Measurements from ENCODE around the gene SFT2D3.

SFT2D3 gene

GRCh38 chr2:127658641-127659407, 42.5 kb upstream of the SFT2D3 start:
- no peak overlapping the region for H3K9ac ChIP-seq (ENCODE audit: low read depth, low read length)
- no peak overlapping the region for H3K27ac ChIP-seq (ENCODE audit: low read depth, low read length)
- H3K27me3 ChIP-seq (ENCODE audit: insufficient read depth, low read length) = peaks cover 12% of the 10 kb centered on the region
- 94% methylated on average over 20 of the region's 20 CpGs for WGBS
- H3K36me3 ChIP-seq (ENCODE audit: insufficient read depth, low read length) = no peaks in the 10 kb centered on the region
- no peak overlapping the region for H3K4me3 ChIP-seq (ENCODE audit: low read length)
- no peaks in the 10 kb centered on the region for H3K9me3 ChIP-seq (ENCODE audit: insufficient read depth, low read depth, low read length)
- peaks cover 7% of the 10 kb centered on the region; the same call in 1 of the 2 replicates for H3K4me1 ChIP-seq (ENCODE audit: insufficient read depth, low read length)

GRCh38 chr2:127659408-127660290, 41.6 kb upstream of the SFT2D3 start:
- WGBS = 89% methylated on average over 14 of the region's 14 CpGs
- Histone ChIP-seq H3K9ac (ENCODE audit: low read depth, low read length) (no peak overlapping the region), H3K36me3 (ENCODE audit: insufficient read depth, low read length) (no peaks in the 10 kb centered on the region), H3K27me3 (ENCODE audit: insufficient read depth, low read length) (peaks cover 20% of the 10 kb centered on the region), H3K4me3 (ENCODE audit: low read length) (no peak overlapping the region), H3K27ac (ENCODE audit: low read depth, low read length) (no peak overlapping the region), H3K4me1 (ENCODE audit: insufficient read depth, low read length) (peaks cover 7% of the 10 kb centered on the region; the same call in 1 of the 2 replicates), H3K9me3 (ENCODE audit: insufficient read depth, low read depth, low read length) (no peaks in the 10 kb centered on the region)

GRCh38 chr2:127660291-127660578, 41.1 kb upstream of the SFT2D3 start:
- Histone ChIP-seq H3K9ac (ENCODE audit: low read depth, low read length) (no peak overlapping the region), H3K4me1 (ENCODE audit: insufficient read depth, low read length) (peaks cover 7% of the 10 kb centered on the region; the same call in 1 of the 2 replicates), H3K27me3 (ENCODE audit: insufficient read depth, low read length) (peaks cover 26% of the 10 kb centered on the region), H3K27ac (ENCODE audit: low read depth, low read length) (no peak overlapping the region), H3K36me3 (ENCODE audit: insufficient read depth, low read length) (no peaks in the 10 kb centered on the region), H3K9me3 (ENCODE audit: insufficient read depth, low read depth, low read length) (no peaks in the 10 kb centered on the region), H3K4me3 (ENCODE audit: low read length) (no peak overlapping the region)
- WGBS = 95% methylated on average over 10 of the region's 10 CpGs

- WGBS = 93% methylated on average over 14 of the region's 14 CpGs
- H3K9ac ChIP-seq (ENCODE audit: low read depth, low read length) = no peak overlapping the region
Observed at GRCh38 chr2:127661072-127661649, 40.1 kb upstream of the SFT2D3 start.

GRCh38 chr2:127661949-127662510, 39.3 kb upstream of the SFT2D3 start:
- H3K27ac ChIP-seq (ENCODE audit: low read depth, low read length) = no peak overlapping the region
- WGBS = 82% methylated on average over 9 of the region's 9 CpGs
- H3K4me1 ChIP-seq (ENCODE audit: insufficient read depth, low read length) = no peaks in the 10 kb centered on the region; the same call in 1 of the 2 replicates

More at GRCh38 chr2:127661072-127661649, 40.1 kb upstream of the SFT2D3 start:
- no peaks in the 10 kb centered on the region for H3K36me3 ChIP-seq (ENCODE audit: insufficient read depth, low read length)
- no peaks in the 10 kb centered on the region for H3K9me3 ChIP-seq (ENCODE audit: insufficient read depth, low read depth, low read length)
- H3K27ac ChIP-seq (ENCODE audit: low read depth, low read length) = no peak overlapping the region
- peaks cover 36% of the 10 kb centered on the region for H3K27me3 ChIP-seq (ENCODE audit: insufficient read depth, low read length)
- H3K4me1 ChIP-seq (ENCODE audit: insufficient read depth, low read length) = no peaks in the 10 kb centered on the region; the same call in 1 of the 2 replicates
- H3K4me3 ChIP-seq (ENCODE audit: low read length) = no peak overlapping the region

DNA sequence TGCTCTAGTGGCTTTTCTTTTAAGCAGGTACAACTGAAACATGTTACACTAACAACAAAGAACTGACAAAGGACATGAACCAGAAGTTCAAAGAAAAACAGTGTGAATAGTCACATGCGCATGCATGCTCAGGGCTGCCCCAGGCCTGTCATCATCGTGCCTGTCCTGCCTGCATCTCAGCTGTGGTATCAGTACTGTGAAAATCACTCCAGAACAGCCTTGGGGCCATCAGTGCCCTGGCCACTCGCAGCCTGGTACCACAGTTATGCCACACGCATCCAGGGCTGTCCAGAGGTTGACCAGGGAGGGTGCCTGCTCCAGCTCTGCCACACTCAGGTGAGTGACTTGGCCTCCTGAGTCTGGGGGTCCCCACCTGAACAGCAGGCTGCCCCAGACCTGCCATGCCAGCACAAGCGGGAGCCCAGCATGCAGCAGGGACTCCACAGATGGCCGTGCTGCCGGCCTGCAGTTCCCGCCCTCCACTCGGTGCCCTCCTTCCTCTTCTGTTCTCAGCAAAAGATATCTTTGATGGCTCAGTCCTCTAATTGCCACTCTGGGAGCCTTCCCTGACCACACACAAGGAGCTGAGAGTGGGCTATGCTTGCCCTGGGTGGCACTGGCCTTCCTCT, 38.2 kb upstream of the SFT2D3 start:
- peaks cover 47% of the 10 kb centered on the region for H3K27me3 ChIP-seq (ENCODE audit: insufficient read depth, low read length)
- 75% methylated on average over 9 of the region's 9 CpGs for WGBS
- no peak overlapping the region for H3K27ac ChIP-seq (ENCODE audit: low read depth, low read length)
- H3K9ac ChIP-seq (ENCODE audit: low read depth, low read length) = no peak overlapping the region
- H3K36me3 ChIP-seq (ENCODE audit: insufficient read depth, low read length) = no peaks in the 10 kb centered on the region
- H3K4me3 ChIP-seq (ENCODE audit: low read length) = no peak overlapping the region
- H3K4me1 ChIP-seq (ENCODE audit: insufficient read depth, low read length) = no peaks in the 10 kb centered on the region; the same call in 1 of the 2 replicates
- no peaks in the 10 kb centered on the region for H3K9me3 ChIP-seq (ENCODE audit: insufficient read depth, low read depth, low read length)

More at GRCh38 chr2:127661949-127662510, 39.3 kb upstream of the SFT2D3 start:
- H3K27me3 ChIP-seq (ENCODE audit: insufficient read depth, low read length) = peaks cover 44% of the 10 kb centered on the region
- H3K36me3 ChIP-seq (ENCODE audit: insufficient read depth, low read length) = no peaks in the 10 kb centered on the region
- no peaks in the 10 kb centered on the region for H3K9me3 ChIP-seq (ENCODE audit: insufficient read depth, low read depth, low read length)
- no peak overlapping the region for H3K9ac ChIP-seq (ENCODE audit: low read depth, low read length)
- H3K4me3 ChIP-seq (ENCODE audit: low read length) = no peak overlapping the region

GRCh38 chr2:127663566-127664064, 37.7 kb upstream of the SFT2D3 start:
- H3K36me3 ChIP-seq (ENCODE audit: insufficient read depth, low read length) = no peaks in the 10 kb centered on the region
- H3K9me3 ChIP-seq (ENCODE audit: insufficient read depth, low read depth, low read length) = no peaks in the 10 kb centered on the region
- no peaks in the 10 kb centered on the region; the same call in 1 of the 2 replicates for H3K4me1 ChIP-seq (ENCODE audit: insufficient read depth, low read length)
- peak overlapping the region; percentile 61 for H3K4me3 ChIP-seq (ENCODE audit: low read length)
- H3K27me3 ChIP-seq (ENCODE audit: insufficient read depth, low read length) = peaks cover 47% of the 10 kb centered on the region
- no peak overlapping the region for H3K9ac ChIP-seq (ENCODE audit: low read depth, low read length)
- H3K27ac ChIP-seq (ENCODE audit: low read depth, low read length) = no peak overlapping the region
- WGBS = 77% methylated on average over 6 of the region's 6 CpGs

GRCh38 chr2:127664065-127664894, 37.0 kb upstream of the SFT2D3 start:
- Histone ChIP-seq H3K9me3 (ENCODE audit: insufficient read depth, low read depth, low read length) (no peaks in the 10 kb centered on the region), H3K4me3 (ENCODE audit: low read length) (peak overlapping the region; percentile 61), H3K4me1 (ENCODE audit: insufficient read depth, low read length) (no peaks in the 10 kb centered on the region; the same call in 1 of the 2 replicates), H3K36me3 (ENCODE audit: insufficient read depth, low read length) (no peaks in the 10 kb centered on the region), H3K9ac (ENCODE audit: low read depth, low read length) (peak overlapping the region; percentile 73), H3K27me3 (ENCODE audit: insufficient read depth, low read length) (peaks cover 47% of the 10 kb centered on the region), H3K27ac (ENCODE audit: low read depth, low read length) (no peak overlapping the region)
- 14% methylated on average over 69 of the region's 69 CpGs for WGBS

- no peak overlapping the region for H3K27ac ChIP-seq (ENCODE audit: low read depth, low read length)
- no peaks in the 10 kb centered on the region for H3K9me3 ChIP-seq (ENCODE audit: insufficient read depth, low read depth, low read length)
- no peak overlapping the region for H3K4me3 ChIP-seq (ENCODE audit: low read length)
- H3K9ac ChIP-seq (ENCODE audit: low read depth, low read length) = no peak overlapping the region
- peaks cover 47% of the 10 kb centered on the region for H3K27me3 ChIP-seq (ENCODE audit: insufficient read depth, low read length)
- no peaks in the 10 kb centered on the region; the same call in 1 of the 2 replicates for H3K4me1 ChIP-seq (ENCODE audit: insufficient read depth, low read length)
- WGBS = 95% methylated on average over 6 of the region's 6 CpGs
- H3K36me3 ChIP-seq (ENCODE audit: insufficient read depth, low read length) = no peaks in the 10 kb centered on the region
Observed at GRCh38 chr2:127664895-127665225, 36.4 kb upstream of the SFT2D3 start.

All from HUES64 (cell line).